Sciatic nerve (tissue), 2 donors: ENCODE results near the gene EGFR. TPM values are rescaled to one million over a fixed set of nuclear protein-coding genes. Genes with fewer than 3 reads are reported as not detected.

Source experiments
- ATAC-seq: fragments of 200-7000 bp; cut with Tn5 transposase; one replicate; pipeline ENCODE4 v1.9.1; 2020; ENCODE audit warnings: mild to moderate bottlenecking, moderate library complexity
- DNase-seq: peaks from one replicate; pipeline ENCODE4 v3.0.0-alpha.2; 2020; ENCODE audit warnings: low spot score
- intact Hi-C: fragments of 100-400 bp; cut with DNase I; formaldehyde crosslinking; loops from one replicate; pipeline ENCODE4 v1.14.2; 2022
- total RNA-seq: library from RNA; stranded (reverse); fragmentation: NEBNext Ultra II Directional; extraction: Animal tissue kit (Norgen Biotek cat#: 25700); gene quantifications from one replicate; pipeline ENCODE4 v1.2.1, GENCODE V29; 2021
- donor health status: DM: no; HTN: no; CAD: no.
- donor health status: DM: no; HTN: no; CAD: no.

The EGFR gene
- total RNA-seq, 1 donor from 2014 or later = 125 TPM

DNA sequence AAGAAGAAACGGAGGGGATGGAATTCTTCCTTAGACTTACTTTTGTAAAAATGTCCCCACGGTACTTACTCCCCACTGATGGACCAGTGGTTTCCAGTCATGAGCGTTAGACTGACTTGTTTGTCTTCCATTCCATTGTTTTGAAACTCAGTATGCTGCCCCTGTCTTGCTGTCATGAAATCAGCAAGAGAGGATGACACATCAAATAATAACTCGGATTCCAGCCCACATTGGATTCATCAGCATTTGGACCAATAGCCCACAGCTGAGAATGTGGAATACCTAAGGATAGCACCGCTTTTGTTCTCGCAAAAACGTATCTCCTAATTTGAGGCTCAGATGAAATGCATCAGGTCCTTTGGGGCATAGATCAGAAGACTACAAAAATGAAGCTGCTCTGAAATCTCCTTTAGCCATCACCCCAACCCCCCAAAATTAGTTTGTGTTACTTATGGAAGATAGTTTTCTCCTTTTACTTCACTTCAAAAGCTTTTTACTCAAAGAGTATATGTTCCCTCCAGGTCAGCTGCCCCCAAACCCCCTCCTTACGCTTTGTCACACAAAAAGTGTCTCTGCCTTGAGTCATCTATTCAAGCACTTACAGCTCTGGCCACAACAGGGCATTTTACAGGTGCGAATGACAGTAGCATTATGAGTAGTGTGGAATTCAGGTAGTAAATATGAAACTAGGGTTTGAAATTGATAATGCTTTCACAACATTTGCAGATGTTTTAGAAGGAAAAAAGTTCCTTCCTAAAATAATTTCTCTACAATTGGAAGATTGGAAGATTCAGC, 187.6 kb downstream of the EGFR start:
- intact Hi-C loops = no loop called here
- ATAC-seq (no peak), DNase-seq (no peak)

DNA sequence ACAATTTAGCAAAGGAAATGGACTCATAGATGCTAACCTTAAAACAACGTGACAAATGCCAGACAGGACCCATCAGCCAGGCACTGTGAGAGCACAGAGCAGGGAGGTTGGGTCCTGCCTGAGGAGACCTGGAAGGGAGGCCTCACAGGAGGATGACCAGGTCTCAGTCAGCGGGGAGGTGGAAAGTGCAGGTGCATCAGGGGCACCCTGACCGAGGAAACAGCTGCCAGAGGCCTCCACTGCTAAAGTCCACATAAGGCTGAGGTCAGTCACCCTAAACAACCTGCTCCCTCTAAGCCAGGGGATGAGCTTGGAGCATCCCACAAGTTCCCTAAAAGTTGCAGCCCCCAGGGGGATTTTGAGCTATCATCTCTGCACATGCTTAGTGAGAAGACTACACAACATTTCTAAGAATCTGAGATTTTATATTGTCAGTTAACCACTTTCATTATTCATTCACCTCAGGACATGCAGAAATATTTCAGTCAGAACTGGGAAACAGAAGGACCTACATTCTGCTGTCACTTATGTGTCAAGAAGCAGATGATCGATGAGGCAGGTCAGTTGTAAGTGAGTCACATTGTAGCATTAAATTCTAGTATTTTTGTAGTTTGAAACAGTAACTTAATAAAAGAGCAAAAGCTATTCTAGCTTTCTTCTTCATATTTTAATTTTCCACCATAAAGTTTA, 188.8 kb downstream of the EGFR start:
- DNase-seq (no peak), ATAC-seq (no peak)
- intact Hi-C loops = no loop called here

DNA sequence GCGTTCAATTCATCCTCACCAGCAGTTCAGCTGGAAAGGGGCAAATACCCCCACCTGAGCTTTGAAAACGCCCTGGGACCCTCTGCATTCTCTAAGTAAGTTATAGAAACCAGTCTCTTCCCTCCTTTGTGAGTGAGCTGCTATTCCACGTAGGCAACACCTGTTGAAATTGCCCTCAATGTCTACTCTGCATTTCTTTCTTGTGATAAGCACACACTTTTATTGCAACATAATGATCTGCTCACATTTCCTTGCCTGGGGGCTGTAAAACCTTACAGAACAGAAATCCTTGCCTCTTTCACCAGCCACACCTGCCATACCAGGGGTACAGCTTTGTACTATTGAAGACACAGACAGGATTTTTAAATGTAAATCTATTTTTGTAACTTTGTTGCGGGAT, 190.5 kb downstream of the EGFR start:
- intact Hi-C loops = no loop called here
- DNase-seq (no peak), ATAC-seq (no peak)

DNA sequence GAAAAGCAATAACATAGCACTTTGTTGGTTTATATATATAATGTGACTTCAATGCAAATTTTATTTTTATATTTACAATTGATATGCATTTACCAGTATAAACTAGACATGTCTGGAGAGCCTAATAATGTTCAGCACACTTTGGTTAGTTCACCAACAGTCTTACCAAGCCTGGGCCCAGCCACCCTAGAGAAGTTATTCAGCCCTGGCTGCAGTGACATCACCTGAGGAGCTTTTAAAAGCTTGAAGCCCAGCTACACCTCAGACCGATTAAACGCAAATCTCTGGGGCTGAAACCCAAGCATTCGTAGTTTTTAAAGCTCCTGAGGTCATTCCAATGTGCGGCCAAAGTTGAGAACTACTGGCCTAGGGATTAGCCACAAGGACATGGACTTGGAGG, 191.4 kb downstream of the EGFR start:
- ATAC-seq (no peak), DNase-seq (no peak)
- intact Hi-C loops = no loop called here

DNA sequence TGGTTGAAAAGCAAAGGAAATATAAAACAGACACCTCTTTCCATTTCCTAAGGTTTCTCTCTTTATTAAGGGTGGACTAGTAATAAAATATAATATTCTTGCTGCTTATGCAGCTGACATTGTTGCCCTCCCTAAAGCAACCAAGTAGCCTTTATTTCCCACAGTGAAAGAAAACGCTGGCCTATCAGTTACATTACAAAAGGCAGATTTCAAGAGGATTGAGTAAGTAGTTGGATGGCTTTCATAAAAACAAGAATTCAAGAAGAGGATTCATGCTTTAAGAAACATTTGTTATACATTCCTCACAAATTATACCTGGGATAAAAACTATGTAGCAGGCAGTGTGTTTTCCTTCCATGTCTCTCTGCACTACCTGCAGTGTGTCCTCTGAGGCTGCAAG, 191.9 kb downstream of the EGFR start:
- ATAC-seq = no peak

DNA sequence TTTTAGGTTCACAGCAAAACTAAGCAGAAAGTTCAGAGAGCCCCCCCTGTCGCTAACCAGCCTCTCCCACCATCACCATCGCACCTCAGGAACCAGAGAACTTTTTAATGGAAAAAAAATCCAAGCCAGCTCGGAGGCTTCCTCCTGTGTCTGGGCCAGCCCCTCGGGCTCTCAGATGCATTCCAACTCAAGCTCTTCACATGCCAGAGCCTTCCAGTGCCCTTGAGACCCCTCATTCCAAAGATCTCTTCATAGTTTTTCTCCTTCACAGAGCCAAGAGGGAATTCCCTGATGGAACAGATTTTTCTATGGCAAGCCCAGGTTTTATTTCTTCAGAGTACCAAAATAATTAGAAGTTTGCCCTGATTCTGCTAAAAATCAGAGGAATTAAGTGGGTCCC, 192.9 kb downstream of the EGFR start:
- DNase-seq = no peak
- peak; percentile 37 for ATAC-seq
- intact Hi-C loops = no loop called here

More for the DNA sequence above, 191.9 kb downstream of the EGFR start:
- no peak for DNase-seq
- intact Hi-C loops = no loop called here

DNA sequence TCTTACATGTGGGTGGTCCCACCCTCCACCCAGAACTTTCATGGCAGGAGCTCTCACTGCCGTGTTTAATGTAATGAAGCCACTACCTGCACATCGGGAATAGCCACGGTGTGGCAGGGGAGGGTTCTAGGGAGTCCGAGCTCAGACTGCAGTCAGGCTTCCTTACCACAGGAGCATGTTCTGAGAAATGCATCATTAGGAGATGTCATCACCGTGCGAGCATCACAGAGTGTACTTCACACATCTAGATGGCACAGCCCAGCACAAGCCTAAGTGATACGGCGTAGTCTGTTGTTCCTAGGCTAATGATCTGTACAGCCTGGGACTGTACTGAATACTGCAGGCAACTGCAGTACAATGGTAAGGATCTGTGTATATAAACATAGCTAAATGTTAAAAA, 193.4 kb downstream of the EGFR start:
- ATAC-seq (peak; percentile 65), DNase-seq (no peak)

DNA sequence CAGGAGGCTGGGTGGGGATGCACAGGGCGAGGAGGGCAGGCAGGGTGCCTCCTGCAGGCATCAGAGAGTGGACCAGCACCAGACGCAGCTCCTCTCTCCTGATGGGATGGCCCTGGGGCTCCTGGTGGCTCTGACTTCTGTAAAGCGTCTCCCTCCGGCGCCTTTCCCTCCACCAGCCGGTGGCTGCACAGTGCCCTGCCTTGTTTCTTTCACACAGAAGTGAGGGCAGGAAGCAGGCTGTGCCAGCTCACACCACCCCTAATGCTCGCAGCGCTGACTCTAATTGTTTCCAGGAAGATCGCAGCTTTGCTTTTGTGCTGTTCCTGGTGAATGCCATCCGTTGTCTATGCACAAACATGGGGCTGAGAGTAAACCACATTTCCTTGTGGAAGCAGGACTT, 194.0 kb downstream of the EGFR start:
- intact Hi-C loops = no loop called here
- DNase-seq (no peak), ATAC-seq (peak; percentile 38)

More for the DNA sequence above, 193.4 kb downstream of the EGFR start:
- intact Hi-C loops = no loop called here

DNA sequence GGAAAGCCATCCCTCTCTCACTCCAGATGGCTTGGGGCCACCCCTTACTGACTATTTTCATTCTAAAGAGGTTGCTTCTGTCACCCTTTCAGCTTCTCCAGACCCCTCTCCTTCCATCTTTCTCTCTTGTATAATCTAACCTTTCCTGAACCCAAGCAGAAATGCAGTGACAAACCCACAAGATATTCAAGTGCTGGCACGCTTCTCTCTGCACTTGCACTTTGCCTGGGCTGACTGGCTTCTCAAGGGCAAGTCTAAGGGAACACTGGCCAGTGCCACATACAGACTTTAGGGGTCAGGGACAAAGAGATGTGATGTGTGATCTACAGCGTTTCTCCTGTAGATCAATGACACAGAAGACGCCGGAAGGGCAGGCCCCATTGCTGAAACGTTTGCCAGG, 195.9 kb downstream of the EGFR start:
- ATAC-seq (no peak), DNase-seq (no peak)
- intact Hi-C loops = no loop called here

DNA sequence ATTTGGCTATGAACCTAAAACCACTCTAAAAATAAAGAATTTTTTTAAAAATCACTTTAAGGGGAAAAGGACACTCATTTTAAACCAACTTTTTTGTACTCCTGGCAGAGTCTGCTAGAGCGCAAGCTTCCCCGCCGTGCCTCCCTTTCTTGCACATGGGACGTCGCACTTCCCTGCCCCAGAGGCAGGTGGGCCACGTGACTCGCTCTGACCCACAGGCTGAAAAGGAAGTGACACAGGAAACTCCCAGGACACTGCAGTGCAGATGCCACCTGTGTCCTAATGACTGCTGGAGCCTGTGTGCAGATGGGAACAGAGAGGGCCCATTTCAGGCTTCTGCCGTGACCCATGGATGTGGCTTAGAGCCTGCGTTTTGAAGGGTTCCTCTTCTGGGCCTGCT, 204.2 kb downstream of the EGFR start:
- DNase-seq (no peak), ATAC-seq (no peak)
- intact Hi-C loops = no loop called here

DNA sequence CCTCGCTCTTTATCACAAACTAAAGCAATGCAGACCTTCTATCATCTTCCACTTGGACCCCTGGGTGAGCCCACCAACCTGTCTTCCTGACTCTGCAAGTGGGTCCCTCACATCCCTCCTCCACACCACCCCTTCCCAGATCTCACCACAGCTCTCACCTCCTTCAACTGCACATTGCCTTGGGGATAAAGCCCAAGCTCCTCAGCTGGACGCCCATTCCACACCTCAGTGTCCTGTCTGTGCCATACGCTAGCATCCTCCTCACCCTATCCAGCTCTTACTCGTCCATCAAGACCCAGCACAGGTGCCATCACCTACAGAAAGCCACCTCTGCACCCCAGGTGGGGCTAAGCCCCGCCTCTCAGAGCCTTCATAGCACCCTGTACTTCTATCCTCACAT, 205.3 kb downstream of the EGFR start:
- no peak for ATAC-seq
- intact Hi-C loops = no loop called here

DNA sequence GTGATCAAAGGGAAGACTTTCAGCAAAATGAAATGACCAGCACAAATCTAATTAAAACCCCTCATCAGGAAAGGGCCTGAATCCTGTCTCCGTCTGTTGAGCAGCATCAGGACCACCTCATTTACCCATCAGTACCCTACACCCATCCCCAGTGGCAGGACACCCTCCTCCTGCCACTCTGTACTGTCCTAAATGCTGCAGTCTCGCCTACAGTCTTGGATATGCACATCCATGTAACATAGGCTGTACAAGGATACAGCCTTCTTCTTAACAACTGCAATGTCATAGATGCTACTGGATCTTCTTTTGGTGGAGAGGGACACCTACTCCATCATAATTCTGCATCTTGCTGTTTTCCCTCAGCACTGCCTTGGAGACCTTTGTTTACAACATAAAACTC, 206.0 kb downstream of the EGFR start:
- intact Hi-C loops = no loop called here
- ATAC-seq (no peak), DNase-seq (no peak)

More for the DNA sequence above, 205.3 kb downstream of the EGFR start:
- no peak for DNase-seq

DNA sequence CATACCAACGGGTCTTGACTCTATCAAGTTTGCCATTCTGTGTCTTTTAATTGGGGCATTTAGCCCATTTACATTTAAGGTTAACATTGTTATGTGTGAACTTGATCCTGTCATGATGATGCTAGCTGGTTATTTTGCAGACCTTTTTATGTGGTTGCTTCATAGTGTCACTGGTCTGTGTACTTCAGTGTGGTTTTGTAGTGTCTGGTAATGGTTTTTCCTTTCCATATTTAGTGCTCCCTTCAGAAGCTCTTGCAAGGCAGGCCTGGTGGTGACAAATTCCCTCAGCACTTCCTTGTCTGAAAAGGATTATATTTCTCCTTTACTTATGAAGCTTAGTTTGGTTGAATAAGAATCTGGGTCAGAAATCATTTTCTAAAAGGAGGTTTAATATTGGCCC, 211.2 kb downstream of the EGFR start:
- intact Hi-C loops = no loop called here
- DNase-seq = no peak
- ATAC-seq = no peak

DNA sequence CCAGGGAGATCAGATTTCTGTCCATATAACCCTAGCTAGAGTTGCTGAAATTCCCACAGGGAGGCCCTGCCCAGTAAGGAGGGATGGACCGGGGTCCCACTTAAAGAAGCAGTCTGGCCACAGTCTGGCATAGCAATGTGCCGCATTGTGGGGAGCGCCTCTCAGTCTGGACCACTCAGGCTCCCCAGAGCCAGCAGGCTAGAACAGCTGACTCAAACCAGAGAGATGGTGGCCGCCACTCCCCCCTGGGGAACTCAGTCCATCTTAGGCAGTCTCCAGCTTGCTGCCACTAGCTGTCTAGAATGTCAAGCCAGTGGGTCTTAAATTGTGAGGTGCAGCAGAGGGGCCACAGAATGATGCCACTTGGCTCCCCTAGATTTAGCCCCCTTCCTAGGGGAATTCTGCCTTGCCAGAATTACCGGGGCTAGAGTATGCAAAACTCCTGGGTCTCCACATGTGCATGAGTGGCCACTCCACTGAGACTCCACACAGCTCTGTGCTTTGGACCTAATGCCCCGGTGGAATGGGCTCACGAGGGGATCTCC, 213.0 kb downstream of the EGFR start:
- no peak for ATAC-seq
- no peak for DNase-seq
- intact Hi-C loops = no loop called here

DNA sequence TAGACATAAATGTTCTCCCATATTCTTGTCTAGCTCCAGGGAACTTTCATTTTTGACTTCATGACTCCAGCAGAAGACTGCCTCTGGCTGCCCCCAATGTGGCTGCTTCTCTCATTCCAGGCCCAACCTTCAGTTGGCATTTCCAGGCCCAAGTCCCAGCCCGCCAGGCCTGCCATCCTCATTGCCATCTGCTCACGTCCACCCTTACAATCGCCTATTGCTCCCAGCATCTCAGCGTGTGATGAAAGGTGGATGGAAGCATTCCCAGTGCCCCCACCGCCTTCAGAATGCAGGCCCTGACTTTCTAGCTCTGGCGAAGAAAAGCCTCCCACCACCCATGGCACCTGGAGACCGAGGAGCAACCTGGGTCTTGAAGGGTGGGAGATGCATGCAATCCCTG, 214.2 kb downstream of the EGFR start:
- intact Hi-C loops = no loop called here
- ATAC-seq (no peak), DNase-seq (no peak)

DNA sequence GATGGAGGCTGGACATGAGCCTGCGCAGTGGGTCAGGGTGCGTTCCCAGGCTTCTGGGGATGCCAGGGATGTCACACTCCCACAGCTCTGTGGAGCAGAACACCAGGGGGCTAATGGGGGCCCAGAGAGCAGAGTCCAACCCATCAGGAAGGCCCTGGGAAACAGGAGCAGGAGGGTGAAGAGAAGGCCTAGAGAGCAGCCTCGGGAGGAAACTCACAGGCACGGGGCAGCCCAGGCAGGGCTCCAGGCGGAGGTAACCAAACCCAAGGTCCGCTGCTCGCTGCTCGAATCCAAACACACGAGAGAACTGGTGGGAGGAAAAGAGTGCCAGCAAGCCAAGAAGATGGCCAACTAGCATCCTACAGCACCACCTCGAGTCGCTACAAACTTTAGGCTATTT, 215.6 kb downstream of the EGFR start:
- no peak for ATAC-seq
- no peak for DNase-seq
- intact Hi-C loops = no loop called here

DNA sequence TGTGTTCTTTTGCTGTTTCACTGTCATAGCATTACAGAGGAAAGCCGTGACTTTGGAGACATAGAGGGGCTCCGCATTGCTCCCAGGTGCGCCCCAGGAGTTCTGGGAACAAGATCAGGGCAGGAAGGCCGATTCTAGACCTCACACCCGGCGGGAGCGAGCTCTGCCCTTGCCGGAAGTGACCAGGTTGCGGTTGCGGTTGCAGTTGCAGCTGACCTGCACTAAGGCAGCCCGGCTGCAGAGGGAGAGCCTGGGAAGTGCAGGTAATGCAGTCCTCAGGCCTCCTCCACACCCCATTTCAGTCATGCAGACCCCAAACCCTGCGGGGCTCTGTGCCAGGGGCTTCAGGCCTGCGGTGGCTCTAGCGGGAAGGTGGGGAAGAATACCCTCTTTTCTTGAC, 216.3 kb downstream of the EGFR start:
- DNase-seq (no peak), ATAC-seq (no peak)
- intact Hi-C loops = no loop called here

DNA sequence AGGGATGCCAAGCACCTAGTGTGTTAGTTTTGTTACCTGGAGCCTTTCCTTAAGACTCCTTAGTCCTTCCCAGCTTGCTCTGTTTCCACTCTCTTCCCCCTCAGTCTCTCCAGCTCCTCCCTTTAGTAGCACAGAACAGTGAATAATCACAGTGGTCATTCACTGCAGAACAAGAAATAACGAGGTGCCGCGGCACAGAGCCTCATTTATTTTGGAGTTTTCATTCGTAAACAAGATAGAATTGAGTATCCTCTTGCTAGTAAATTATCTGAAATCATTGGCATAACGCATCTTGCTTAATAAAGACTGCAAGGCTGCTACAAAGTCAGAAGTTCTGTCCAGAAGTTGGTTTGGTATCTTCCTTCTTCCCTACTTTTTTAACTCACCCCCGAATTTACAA, 217.0 kb downstream of the EGFR start:
- no peak for ATAC-seq
- intact Hi-C loops = no loop called here
- DNase-seq = no peak

DNA sequence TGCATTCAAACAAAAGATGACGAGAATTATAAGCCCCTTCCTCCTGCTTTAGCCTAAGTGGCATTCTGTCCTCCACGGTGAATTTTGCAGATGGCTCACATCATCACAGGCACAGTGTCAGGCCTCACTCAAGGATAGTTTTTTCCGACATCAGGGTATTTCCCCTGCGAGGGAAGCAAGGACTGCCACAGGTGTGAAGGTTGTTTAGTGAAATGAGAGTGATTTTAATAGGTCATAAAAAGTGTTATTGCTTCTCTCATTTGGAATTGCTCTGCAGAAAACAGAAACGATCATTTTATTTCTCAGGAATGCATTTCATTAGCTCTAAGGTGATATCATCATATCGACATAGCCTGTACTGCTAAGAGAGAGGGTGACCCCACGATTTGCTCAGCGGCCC, 217.7 kb downstream of the EGFR start:
- intact Hi-C loops = no loop called here
- no peak for ATAC-seq
- no peak for DNase-seq

DNA sequence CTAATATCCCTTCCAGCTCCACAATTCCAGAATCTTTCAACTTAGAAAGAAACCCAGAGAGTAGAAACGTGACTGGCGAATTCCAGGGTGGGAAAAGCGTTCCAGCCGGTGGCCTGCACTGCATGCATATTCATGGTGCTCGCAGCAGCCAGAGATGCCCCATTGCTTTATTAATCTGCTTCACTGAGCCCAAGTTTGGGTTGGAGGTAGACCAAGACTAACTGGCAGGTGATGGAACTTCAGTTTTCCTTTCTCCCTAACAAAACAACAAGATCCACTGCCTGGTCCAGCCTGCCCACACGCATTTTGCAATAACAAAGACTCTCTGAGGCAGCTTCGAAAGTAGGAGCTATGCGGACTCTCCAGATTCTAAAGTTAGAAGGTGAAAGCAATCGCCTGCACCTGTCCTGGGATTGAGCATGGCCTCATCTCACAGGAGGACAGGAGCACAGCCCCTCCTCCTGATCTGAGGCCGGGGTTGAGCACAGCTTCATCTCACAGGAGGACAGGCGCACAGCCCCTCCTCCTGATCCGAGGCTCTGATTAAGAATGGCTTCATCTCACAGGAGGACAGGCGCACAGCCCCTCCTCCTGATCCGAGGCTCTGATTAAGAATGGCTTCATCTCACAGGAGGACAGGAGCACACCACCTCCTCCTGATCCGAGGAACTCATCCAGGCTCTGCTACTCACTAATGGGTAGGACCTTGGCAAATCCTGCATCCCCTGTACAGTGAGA, 218.5 kb downstream of the EGFR start:
- intact Hi-C loops = no loop called here
- DNase-seq = no peak
- ATAC-seq = peak; percentile 33
